GM23338 (cell line): Measurements from ENCODE around the gene CRKL.

Experiments
- EZH2 ChIP-seq: fragments of 200-600 bp; sonication (generic); IDR thresholded peaks from one replicate; pipeline ENCODE4 v1.8.0; 2017; ENCODE audit warnings: antibody characterized with exemption, mild to moderate bottlenecking, low read depth; ENCODE audit not compliant: unreplicated experiment
- EZH2phosphoT487 ChIP-seq: fragments of 200-600 bp; sonication (generic); IDR thresholded peaks from one replicate; pipeline ENCODE4 v1.8.1; 2018; ENCODE audit warnings: antibody characterized with exemption; ENCODE audit not compliant: unreplicated experiment
- JUNB ChIP-seq: IDR thresholded peaks from one replicate; pipeline ENCODE4 v1.6.1; 2016; ENCODE audit warnings: antibody characterized with exemption; ENCODE audit not compliant: unreplicated experiment
- POLR2AphosphoS5 ChIP-seq: IDR thresholded peaks from 2 replicates; pipeline ENCODE4 v1.6.1; 2016; ENCODE audit warnings: antibody characterized with exemption, low read depth
- REST ChIP-seq: IDR thresholded peaks from one replicate; pipeline ENCODE4 v1.6.1; 2018; ENCODE audit warnings: antibody characterized with exemption; ENCODE audit not compliant: unreplicated experiment
- TF ChIP-seq, protein P1 (sequence below), 2 experiments: fragments of 200-600 bp in 1 of 2; sonication (generic) in 1 of 2; conservative IDR thresholded peaks; 2 replicates each; pipeline versions ENCODE4 v1.5.1 to v1.6.1; 2016 to 2017; ENCODE audit warnings: antibody characterized with exemption in 2 of 2, low read depth in 2 of 2, mild to moderate bottlenecking in 2 of 2, moderate library complexity in 1 of 2

- TF ChIP-seq, protein P1, sequence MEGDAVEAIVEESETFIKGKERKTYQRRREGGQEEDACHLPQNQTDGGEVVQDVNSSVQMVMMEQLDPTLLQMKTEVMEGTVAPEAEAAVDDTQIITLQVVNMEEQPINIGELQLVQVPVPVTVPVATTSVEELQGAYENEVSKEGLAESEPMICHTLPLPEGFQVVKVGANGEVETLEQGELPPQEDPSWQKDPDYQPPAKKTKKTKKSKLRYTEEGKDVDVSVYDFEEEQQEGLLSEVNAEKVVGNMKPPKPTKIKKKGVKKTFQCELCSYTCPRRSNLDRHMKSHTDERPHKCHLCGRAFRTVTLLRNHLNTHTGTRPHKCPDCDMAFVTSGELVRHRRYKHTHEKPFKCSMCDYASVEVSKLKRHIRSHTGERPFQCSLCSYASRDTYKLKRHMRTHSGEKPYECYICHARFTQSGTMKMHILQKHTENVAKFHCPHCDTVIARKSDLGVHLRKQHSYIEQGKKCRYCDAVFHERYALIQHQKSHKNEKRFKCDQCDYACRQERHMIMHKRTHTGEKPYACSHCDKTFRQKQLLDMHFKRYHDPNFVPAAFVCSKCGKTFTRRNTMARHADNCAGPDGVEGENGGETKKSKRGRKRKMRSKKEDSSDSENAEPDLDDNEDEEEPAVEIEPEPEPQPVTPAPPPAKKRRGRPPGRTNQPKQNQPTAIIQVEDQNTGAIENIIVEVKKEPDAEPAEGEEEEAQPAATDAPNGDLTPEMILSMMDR (conservative IDR thresholded peaks at IDR 0.05; ENCODE audit: low read depth in 2 of 2), result no peak
- TF ChIP-seq POLR2AphosphoS5, result no peak
- TF ChIP-seq EZH2, result no peak
- no peak for TF ChIP-seq JUNB
- TF ChIP-seq EZH2phosphoT487, result no peak
- TF ChIP-seq REST, result no peak
These were observed 3.6 kb downstream of the CRKL start for GRCh38 chr22:20920881-20921203.
